DMS 273 (cell line): ENCODE results near the gene ARFGEF2.
"Not testable (repeated sequence)": the region's sequence is repeated elsewhere in the genome, so short reads cannot be mapped to it uniquely, and the experiment has no call there.

Source experiments
- DNase-seq: peaks from one replicate; lab custom pipeline; 2025; ENCODE audit not compliant: unreplicated experiment; lab: John Stamatoyannopoulos, UW

ARFGEF2 gene

GRCh38 chr20:48951041-48951440 lies 29.5 kb downstream of the ARFGEF2 start:
- DNase-seq = no peak

- no peak for DNase-seq
Measured at GRCh38 chr20:48951646-48952045, 30.1 kb downstream of the ARFGEF2 start.

- DNase-seq = no peak
Measured at GRCh38 chr20:48952656-48953055, 31.1 kb downstream of the ARFGEF2 start.

- no peak for DNase-seq
Measured at GRCh38 chr20:48953653-48954052, 32.1 kb downstream of the ARFGEF2 start.

- DNase-seq = no peak
Measured at GRCh38 chr20:48956052-48956451, 34.5 kb downstream of the ARFGEF2 start.

- DNase-seq = no peak
Measured at GRCh38 chr20:48957053-48957481, 35.6 kb downstream of the ARFGEF2 start.

- no peak for DNase-seq
Measured at GRCh38 chr20:48957533-48957932, 36.0 kb downstream of the ARFGEF2 start.

GRCh38 chr20:48958743-48959142 lies 37.2 kb downstream of the ARFGEF2 start:
- DNase-seq = no peak

- DNase-seq = no peak
Measured at GRCh38 chr20:48959899-48960550, 38.5 kb downstream of the ARFGEF2 start.

GRCh38 chr20:48962421-48962820 lies 40.9 kb downstream of the ARFGEF2 start:
- no peak for DNase-seq

GRCh38 chr20:48962976-48963771 lies 41.7 kb downstream of the ARFGEF2 start:
- DNase-seq = no peak

- no peak for DNase-seq
Measured at GRCh38 chr20:48965189-48965910, 43.8 kb downstream of the ARFGEF2 start.

- no peak for DNase-seq
Measured at GRCh38 chr20:48970681-48971365, 49.3 kb downstream of the ARFGEF2 start.

GRCh38 chr20:48971956-48972355 lies 50.4 kb downstream of the ARFGEF2 start:
- no peak for DNase-seq

GRCh38 chr20:48972816-48973215 lies 51.3 kb downstream of the ARFGEF2 start:
- no peak for DNase-seq

GRCh38 chr20:48975955-48976354 lies 54.4 kb downstream of the ARFGEF2 start:
- DNase-seq = no peak

- DNase-seq = not testable (repeated sequence)
Measured at GRCh38 chr20:48979980-48980379, 58.5 kb downstream of the ARFGEF2 start.

- no peak for DNase-seq
Measured at GRCh38 chr20:48983423-48984400, 62.2 kb downstream of the ARFGEF2 start.

- no peak for DNase-seq
Measured at GRCh38 chr20:48984575-48985219, 63.2 kb downstream of the ARFGEF2 start.

GRCh38 chr20:48986899-48987298 lies 65.4 kb downstream of the ARFGEF2 start:
- DNase-seq = peak; percentile 34
